Tibial artery (tissue), 4 donors: Measurements from ENCODE around the gene KRTAP8-1.

Experiments
- DNase-seq, 2 donors: peaks; one replicate each; pipeline ENCODE4 v3.0.0-alpha.2; 2019
- H3K27ac ChIP-seq, 2 donors: fragments of 200-600 bp; sonication (generic) in 1 of 2; 1 replicate in 1 of 2; 2 replicates in 1 of 2; pipeline ENCODE4 v1.5.1; 2018 to 2019; ENCODE audit warnings: mild to moderate bottlenecking in 1 of 2
- H3K27me3 ChIP-seq, 2 donors: fragments of 200-600 bp; sonication (generic) in 1 of 2; one replicate each; pipeline versions ENCODE4 v1.5.1 to v1.6.0; 2016 to 2019
- H3K36me3 ChIP-seq, 3 donors: fragments of 200-600 bp; sonication (generic) in 2 of 3; one replicate each; pipeline ENCODE4 v1.5.1; 2016 to 2019; ENCODE audit warnings: mild to moderate bottlenecking in 2 of 3
- H3K4me1 ChIP-seq, 4 donors: fragments of 200-600 bp; sonication (generic) in 2 of 4; 1 replicate in 3 of 4; 2 replicates in 1 of 4; pipeline ENCODE4 v1.5.1; 2016 to 2019
- H3K4me3 ChIP-seq, 2 donors: fragments of 200-600 bp; sonication (generic) in 1 of 2; 1 replicate in 1 of 2; 2 replicates in 1 of 2; pipeline ENCODE4 v1.5.1; 2018 to 2019; ENCODE audit warnings: mild to moderate bottlenecking in 2 of 2
- H3K9me3 ChIP-seq, 3 donors: fragments of 200-600 bp; sonication (generic) in 1 of 3; one replicate each; pipeline ENCODE4 v1.5.1; 2016 to 2019
- intact Hi-C: fragments of 100-400 bp; cut with DNase I; formaldehyde crosslinking; loops from one replicate; pipeline ENCODE4 v1.15.0; 2023; ENCODE audit warnings: low total_unique reads
- TF ChIP-seq, protein P1 (sequence below), 2 experiments: fragments of 200-600 bp in 1 of 2; fragments of 450-650 bp in 1 of 2; IDR thresholded peaks; one replicate each; pipeline ENCODE4 v1.5.1; 2017 to 2019; ENCODE audit warnings: antibody characterized with exemption in 2 of 2, mild to moderate bottlenecking in 1 of 2, moderate library complexity in 1 of 2

Gene KRTAP8-1

DNA sequence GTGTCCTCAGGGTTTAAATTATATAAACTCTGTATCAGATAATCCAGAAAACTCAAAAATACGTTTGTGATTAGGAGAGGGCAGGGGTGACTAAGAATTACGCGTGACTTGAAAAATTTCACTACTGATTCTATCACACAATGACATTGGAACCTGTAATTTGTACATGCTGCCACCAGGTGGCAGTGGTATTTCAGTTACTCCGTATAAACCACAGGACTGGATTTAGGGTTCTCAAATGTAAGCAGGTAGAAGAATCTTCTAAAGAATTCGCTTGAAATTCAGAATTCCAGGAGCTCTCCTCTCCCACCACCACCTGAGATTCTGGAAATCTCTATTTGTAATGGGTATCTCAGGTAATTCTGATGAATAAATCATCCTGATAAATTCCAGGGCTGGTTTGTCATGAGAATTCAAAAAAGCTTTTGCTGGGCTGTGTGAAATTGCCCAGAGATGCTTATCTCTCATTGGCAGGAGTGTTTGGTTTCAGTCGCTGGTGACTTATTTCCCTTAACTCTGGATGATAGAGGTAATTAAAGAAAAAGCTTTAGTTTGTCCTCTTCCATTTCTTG, 18.2 kb upstream of the KRTAP8-1 start:
- Histone ChIP-seq H3K4me1 (no peaks in the 10 kb centered on the region), H3K9me3 (peaks cover 0 to 10% (median 6%) of the 10 kb centered on the region in 3 donors), H3K36me3 (no peaks in the 10 kb centered on the region), H3K27me3 (no peaks in the 10 kb centered on the region), H3K27ac (no peak overlapping the region), H3K4me3 (no peak overlapping the region)
- no peak for DNase-seq
- intact Hi-C loops, result no loop called here
- TF ChIP-seq, protein P1, sequence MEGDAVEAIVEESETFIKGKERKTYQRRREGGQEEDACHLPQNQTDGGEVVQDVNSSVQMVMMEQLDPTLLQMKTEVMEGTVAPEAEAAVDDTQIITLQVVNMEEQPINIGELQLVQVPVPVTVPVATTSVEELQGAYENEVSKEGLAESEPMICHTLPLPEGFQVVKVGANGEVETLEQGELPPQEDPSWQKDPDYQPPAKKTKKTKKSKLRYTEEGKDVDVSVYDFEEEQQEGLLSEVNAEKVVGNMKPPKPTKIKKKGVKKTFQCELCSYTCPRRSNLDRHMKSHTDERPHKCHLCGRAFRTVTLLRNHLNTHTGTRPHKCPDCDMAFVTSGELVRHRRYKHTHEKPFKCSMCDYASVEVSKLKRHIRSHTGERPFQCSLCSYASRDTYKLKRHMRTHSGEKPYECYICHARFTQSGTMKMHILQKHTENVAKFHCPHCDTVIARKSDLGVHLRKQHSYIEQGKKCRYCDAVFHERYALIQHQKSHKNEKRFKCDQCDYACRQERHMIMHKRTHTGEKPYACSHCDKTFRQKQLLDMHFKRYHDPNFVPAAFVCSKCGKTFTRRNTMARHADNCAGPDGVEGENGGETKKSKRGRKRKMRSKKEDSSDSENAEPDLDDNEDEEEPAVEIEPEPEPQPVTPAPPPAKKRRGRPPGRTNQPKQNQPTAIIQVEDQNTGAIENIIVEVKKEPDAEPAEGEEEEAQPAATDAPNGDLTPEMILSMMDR (IDR thresholded peaks at IDR 0.05), result peak in 1 of 2 experiments; percentile 6

DNA sequence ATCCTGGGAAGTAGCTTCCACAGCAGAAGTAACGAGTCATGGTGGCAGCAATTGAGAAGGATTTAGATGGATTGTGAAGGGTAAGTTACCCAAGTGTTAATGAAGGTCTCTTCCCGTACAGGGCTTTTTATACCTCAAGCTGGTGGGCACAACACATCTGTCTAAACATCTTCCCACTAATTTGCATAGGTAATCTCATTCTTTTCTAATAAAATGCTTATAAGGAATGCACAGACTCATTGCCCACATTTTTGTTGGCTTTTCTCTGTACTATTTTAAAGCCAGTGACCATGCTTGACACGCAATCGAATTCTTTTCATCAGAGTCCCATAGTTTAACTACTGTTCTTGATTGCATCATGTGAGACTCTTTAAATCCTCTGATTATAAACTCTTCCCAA, 16.6 kb upstream of the KRTAP8-1 start, which contains the start of gene KRTAP7-1:
Gene KRTAP7-1, minus strand, starts transcription at position 101 of the 400 bp plus-strand sequence. Its CDS starts 61 bp downstream, at position 40.
- H3K27me3 ChIP-seq, result no peaks in the 10 kb centered on the region
- H3K9me3 ChIP-seq, result peaks cover 0 to 10% (median 6%) of the 10 kb centered on the region in 3 donors
- intact Hi-C loops, result no loop called here
- no peak within 1 kb of the TSS for H3K4me3 ChIP-seq
- no peaks in the 10 kb centered on the region for H3K4me1 ChIP-seq
- DNase-seq, result no peak
- H3K36me3 ChIP-seq, result no peaks in the 10 kb centered on the region
- TF ChIP-seq, protein P1 (IDR thresholded peaks at IDR 0.05), result no peak
- H3K27ac ChIP-seq, result no peak within 1 kb of the TSS

DNA sequence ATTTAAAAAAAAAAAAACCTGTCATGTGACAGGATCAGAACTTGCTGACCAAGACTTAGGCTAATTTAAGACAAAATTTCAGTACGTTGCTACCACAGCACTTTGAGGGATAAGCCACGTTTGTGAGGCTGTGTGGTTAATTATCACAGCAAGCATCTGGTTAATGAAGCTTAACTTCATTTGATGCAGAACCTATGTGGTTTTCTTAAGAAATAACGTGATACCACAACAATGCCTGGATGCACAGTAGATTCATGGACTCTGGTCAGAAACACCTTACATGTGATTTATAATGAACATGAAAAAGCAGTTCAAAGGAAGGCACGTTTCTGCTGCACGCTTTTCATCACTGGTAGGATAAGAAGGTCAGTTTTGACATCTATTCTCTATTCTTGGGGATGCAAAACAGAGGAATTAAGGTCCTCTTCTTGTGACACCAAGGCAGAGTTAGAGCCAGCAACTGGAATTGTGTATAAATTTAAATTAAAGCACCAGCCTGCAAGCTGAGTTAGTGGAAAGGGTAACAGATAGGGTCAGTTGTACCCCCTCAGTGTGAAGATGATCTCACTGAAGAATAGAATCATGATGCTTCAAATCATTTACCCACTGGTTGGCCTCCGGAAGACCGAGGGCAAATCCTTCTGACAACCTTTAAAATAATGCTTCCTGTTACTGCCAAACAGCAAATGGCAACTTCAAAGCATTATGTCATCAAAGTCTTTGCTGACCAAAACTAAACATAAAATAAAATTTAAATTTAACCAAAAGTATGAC, 6.0 kb upstream of the KRTAP8-1 start:
- no peaks in the 10 kb centered on the region for H3K36me3 ChIP-seq
- H3K9me3 ChIP-seq, result no peaks in the 10 kb centered on the region
- H3K4me1 ChIP-seq, result no peaks in the 10 kb centered on the region
- no peak for DNase-seq
- H3K27me3 ChIP-seq, result no peaks in the 10 kb centered on the region
- TF ChIP-seq, protein P1 (IDR thresholded peaks at IDR 0.05), result no peak
- intact Hi-C loops, result no loop called here
- no peak overlapping the region for H3K4me3 ChIP-seq
- no peak overlapping the region for H3K27ac ChIP-seq

DNA sequence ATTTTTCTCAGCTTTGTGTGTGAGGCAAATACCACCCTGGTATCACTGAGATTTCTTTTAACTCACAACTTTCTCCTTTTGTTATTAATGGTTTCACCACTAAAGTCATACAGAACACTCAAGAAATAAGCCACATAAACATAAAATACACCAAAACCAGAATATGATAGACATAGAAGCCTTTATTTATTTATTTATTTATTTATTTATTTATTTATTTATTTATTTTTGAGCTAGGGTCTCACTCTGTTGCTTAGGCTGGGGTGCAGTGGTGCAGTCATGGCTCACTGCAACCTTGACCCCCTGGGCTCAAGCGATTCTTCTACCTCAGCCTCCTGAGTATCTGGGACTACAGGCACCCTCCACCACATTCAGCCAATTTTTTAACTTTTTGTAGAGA, 12.5 kb downstream of the KRTAP8-1 start:
- no peak for DNase-seq
- no peak overlapping the region for H3K27ac ChIP-seq
- intact Hi-C loops, result no loop called here
- no peak overlapping the region for H3K4me3 ChIP-seq
- TF ChIP-seq, protein P1 (IDR thresholded peaks at IDR 0.05), result no peak
- H3K4me1 ChIP-seq, result no peaks in the 10 kb centered on the region
- no peaks in the 10 kb centered on the region for H3K9me3 ChIP-seq
- H3K36me3 ChIP-seq, result no peaks in the 10 kb centered on the region
- H3K27me3 ChIP-seq, result no peaks in the 10 kb centered on the region

DNA sequence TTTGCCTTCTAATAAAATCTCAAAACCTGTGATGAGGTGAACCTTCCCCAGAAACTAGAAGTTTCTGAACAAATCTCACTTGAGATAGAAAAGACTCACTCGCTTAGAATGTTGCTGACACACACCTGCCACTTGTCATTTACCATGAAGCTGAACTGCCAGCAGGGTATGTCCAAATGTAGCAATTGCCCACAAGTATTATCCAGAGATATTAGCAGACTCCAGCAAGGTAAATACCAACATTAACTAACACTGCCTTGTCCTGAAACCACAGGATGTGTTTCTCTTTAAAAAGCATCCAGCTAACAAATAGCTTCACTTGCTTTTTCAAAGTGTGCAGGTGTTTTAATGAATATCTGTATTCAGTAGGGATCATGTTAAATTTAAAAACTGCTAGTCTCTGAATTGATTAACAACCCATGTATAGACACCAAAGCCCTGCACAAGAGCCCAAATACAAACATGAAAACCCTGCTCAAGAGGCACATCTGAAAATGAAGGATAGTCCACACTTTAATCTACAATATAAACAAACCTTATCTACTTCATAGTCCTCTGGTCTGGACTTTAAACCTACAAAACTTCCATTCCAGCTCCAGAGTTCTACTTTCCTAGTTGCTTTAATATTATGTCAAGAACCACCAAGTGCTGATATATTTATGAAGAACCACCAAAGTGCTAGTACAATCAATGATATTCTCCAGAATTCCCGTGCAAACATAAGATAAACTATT, 19.3 kb downstream of the KRTAP8-1 start:
- H3K4me3 ChIP-seq, result no peak overlapping the region
- intact Hi-C loops, result no loop called here
- DNase-seq, result no peak
- H3K27ac ChIP-seq, result no peak overlapping the region
- no peaks in the 10 kb centered on the region for H3K36me3 ChIP-seq
- no peaks in the 10 kb centered on the region for H3K4me1 ChIP-seq
- H3K27me3 ChIP-seq, result no peaks in the 10 kb centered on the region
- H3K9me3 ChIP-seq, result no peaks in the 10 kb centered on the region
- TF ChIP-seq, protein P1 (IDR thresholded peaks at IDR 0.05), result no peak
